GM12865 (cell line): Measurements from ENCODE around the gene ITGA3.

ENCODE experiments used
- DNase-seq: peaks from one replicate; pipeline ENCODE4 v3.0.0; 2010; ENCODE audit warnings: low read depth
- H3K4me3 ChIP-seq: 2 replicates; pipeline ENCODE4 v1.5.1; 2011; ENCODE audit warnings: mild to moderate bottlenecking, low read depth, low read length, control low read depth
- CTCF ChIP-seq: IDR thresholded peaks from 2 replicates; pipeline ENCODE4 v1.5.1; 2011; ENCODE audit warnings: low read length, control low read depth, low read depth, inconsistent platforms; ENCODE audit not compliant: insufficient read depth; ENCODE audit errors: missing control alignments

Gene ITGA3

GRCh38 chr17:50047488-50048126 lies 8.3 kb upstream of the ITGA3 start:
- DNase-seq = no peak
- no peak for TF ChIP-seq CTCF

GRCh38 chr17:50048146-50048720 lies 7.7 kb upstream of the ITGA3 start:
- DNase-seq = no peak
- H3K4me3 ChIP-seq = no peak overlapping the region
- TF ChIP-seq CTCF = no peak

More at GRCh38 chr17:50047488-50048126, 8.3 kb upstream of the ITGA3 start:
- H3K4me3 ChIP-seq = no peak overlapping the region

- no peak overlapping the region for H3K4me3 ChIP-seq
- no peak for TF ChIP-seq CTCF
- no peak for DNase-seq
Measured at GRCh38 chr17:50048988-50049387, 6.9 kb upstream of the ITGA3 start.

GRCh38 chr17:50049636-50050035 lies 6.3 kb upstream of the ITGA3 start:
- no peak for TF ChIP-seq CTCF
- DNase-seq = no peak
- H3K4me3 ChIP-seq = no peak overlapping the region

- TF ChIP-seq CTCF = no peak
- DNase-seq = no peak
- no peak overlapping the region for H3K4me3 ChIP-seq
Measured at GRCh38 chr17:50050431-50051032, 5.4 kb upstream of the ITGA3 start.

- no peak overlapping the region for H3K4me3 ChIP-seq
- DNase-seq = peak; percentile 47
- no peak for TF ChIP-seq CTCF
Measured at GRCh38 chr17:50051082-50051576, 4.8 kb upstream of the ITGA3 start.
